ENCODE data around the gene MYH15.

The MYH15 gene

GRCh38 chr3:108510496-108510895 is at the start of gene MYH15:
MYH15 (minus strand) TSS chr3:108510596; CDS start chr3:108510530, 66 bp downstream.
- DNase-seq, result no peak

DNA sequence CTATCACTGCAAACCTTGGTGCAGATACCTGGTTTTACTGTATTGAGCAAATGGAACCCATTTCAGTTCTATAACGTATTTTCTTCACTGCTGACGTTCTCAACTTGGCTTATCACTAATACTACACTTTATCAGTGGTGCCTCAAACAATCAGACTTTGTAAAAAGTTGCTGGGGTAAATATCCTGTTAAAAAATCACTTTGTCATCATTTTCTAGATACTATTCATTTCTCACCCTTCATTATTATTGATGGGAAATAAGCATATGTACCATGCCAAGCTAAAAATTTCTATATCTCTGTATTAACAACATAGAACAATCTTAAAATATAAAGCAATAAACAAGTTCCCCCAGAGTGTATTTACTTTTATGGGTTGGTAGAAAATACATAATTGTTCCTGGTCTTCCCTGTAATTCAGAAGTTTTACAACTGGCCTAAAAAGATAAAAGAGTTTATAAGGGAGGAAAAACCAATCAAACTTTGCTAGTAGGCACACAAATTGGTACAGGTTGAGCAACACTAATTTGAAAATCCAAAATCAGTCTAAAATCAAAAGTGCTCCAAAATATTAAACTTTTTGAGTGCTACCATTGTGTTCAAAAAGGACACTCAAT is 45.7 kb upstream of the MYH15 start:
- no peak for DNase-seq

GRCh38 chr3:108554913-108555571 is 44.6 kb upstream of the MYH15 start:
- no peak for DNase-seq

DNA sequence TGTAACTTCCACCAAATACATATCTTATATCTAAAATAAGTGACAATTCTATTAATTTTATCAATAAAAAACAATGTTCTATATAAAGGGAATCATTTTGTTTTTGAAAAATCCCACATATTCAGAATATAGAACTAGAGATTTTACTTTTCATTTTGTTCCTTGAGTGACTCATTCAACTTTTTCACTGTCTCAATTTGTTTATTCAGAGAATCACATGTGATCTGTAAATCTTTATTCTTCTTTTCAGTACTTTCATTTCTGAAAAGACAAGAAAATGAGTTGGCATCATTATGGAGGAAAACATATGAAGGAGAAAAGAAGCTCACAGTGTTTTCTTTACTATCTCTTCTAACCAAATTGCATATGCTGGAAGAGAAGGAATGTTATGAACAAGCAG is 43.8 kb upstream of the MYH15 start:
- DNase-seq, result no peak

DNA sequence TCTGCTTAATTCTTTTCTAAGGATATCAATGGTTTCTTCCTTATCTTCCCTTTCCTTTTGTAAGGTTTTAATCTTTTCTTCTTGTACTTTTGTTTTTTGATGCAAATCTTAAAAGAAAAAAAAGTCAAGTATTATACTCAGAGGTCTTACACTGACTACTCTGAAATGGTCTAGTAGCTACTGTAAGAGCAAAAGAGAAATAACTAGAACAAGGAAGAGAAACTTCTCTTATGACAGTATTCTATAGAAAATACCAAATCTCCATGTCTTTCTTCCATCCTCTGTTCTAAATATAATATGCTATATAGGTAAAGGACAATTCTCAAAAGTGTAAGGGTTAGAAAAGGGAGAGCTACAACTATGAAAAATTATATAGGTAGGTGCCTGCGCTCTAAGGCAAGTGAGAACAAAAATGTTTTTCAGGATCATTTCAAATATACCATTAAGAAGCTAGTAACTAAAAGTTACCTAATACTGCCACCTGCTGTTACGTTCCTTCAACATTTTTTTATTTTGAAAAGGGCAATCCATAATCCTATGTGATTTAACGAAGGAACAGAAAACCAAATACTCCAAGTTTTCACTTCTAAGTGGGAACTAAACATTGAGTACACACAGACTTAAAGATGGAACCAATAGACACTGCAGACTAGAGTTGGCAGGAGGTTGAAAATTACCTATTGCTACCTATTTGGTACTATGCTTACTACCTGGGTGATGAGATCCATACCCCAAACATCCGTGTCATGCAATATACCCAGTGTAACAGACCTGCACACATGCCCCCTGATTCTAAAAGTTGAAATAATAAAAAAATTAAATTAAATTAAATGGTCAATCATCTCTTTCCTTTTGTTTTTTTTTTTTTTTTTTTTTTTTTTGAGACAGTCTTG is 42.1 kb upstream of the MYH15 start:
- peak; percentile 4 for DNase-seq

GRCh38 chr3:108548886-108549285 is 38.5 kb upstream of the MYH15 start:
- no peak for DNase-seq

- no peak for DNase-seq
These were observed 37.9 kb upstream of the MYH15 start for GRCh38 chr3:108548304-108548703.

DNA sequence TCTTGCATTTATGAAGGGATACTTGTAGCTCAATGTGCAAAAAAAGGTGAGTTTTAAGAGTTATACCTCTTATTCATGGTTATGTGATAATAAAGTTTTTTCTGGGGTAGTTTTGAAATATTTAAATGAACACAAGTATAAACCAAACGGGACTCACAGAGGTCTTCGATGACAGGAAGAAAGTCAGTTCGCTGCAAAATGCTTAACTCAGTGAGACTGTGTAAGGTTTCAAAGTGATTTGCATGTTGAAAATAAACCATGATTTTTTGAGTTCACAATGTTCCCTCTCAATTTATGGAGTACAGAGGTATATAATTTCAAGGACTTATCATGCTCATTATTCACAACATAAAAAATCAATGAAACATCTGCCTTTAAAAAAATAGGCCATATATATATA is 36.3 kb upstream of the MYH15 start:
- DNase-seq, result no peak

- DNase-seq, result no peak
These were observed 35.9 kb upstream of the MYH15 start for GRCh38 chr3:108546247-108546646.

DNA sequence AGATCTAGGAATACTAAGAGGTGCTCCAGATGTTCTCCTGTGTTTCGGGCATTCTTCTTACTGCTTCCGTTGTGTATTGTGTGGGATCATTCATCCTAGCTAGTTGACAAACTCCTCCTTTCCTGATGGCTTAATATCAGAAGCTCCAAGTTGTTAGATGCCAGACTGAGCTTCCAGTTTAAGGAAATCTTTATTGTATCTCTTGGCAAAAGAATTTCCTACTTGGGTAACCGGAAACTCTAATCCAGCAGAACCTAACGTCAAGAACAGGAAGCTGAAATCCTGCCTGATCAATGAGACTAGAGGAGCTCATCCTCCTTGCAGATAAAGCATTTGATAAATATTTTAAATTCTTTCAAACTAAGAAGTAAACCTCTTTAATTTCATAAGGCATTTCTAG is 27.7 kb upstream of the MYH15 start:
- DNase-seq, result no peak

GRCh38 chr3:108528459-108529252 is 18.3 kb upstream of the MYH15 start:
- no peak for DNase-seq

- DNase-seq, result no peak
These were observed 17.4 kb upstream of the MYH15 start for GRCh38 chr3:108527817-108528216.

GRCh38 chr3:108527109-108527508 is 16.7 kb upstream of the MYH15 start:
- DNase-seq, result no peak

DNA sequence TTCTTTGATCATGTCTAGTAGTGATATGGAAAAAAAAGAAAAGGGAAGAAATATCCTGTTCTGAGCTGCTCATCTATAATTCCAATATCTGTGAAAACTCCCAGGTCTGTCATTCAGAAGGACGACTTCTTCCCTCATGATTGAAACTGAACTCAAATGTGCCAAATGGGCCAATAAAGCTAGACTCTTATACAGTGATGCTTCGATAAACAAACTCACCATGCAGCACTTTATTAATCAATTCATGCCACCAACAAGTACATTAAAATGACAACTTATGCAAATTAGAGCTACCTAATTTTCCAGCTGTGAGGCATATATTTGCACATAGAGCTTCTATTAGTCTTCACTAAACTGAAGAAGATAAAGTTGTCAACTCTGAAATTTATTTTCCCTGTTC is 15.6 kb upstream of the MYH15 start:
- DNase-seq, result no peak

DNA sequence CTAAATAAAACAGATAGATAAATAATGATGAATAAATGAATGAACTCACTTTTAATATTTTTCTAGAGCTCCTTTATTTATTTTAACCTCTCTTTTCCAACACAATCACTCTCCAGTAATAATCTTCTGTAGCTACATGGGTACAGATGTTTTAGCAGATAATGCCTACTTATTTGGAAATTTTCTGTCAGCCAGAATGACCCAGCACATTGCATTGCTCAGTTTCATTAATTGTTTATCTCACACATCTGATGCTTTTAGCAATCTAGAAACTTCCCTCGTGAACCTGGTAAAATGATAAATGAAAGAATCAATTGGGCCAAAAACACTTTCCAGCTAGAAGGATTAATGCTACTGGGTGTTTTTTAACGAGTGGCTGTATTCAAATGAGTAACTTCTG is 14.9 kb upstream of the MYH15 start:
- no peak for DNase-seq

DNA sequence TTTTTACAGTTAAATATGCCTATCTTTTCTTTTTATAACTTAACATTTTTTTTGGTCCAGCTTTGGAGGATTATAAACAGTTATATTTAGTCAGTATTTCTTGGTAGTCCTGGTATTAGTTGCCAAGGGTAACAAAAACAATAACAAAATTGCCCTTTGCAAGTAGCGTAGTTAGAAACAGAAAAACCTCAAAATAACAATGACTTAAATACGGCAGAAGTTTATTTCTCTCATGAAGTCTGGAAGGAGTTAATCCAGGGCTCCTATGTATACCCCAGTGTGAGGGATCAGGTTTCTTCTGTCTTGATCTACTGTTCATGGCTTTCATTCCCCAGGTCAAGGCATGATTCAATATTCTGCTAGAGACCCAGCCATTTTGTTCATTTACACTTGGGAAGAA is 14.1 kb upstream of the MYH15 start:
- no peak for DNase-seq

DNA sequence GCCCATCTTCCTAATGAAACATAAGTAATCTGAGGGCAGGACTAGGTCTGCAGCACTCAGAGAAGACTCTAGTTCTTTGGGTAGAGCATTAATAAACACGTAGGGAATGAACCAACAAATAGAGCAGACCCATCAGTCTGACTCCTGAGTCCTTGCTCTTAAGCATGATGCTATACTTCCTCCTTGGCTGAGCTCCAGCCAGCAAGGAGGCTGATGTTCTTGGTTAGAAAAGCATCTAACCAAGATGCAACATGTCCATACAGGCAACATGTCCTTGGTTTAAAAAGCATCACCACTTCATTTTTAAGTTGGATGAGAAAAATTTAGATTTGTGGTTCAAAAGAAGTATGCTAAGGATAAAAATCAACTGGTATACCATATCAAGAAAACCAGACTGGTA is 8.5 kb upstream of the MYH15 start:
- no peak for DNase-seq

- no peak for DNase-seq
These were observed 6.5 kb upstream of the MYH15 start for GRCh38 chr3:108516881-108517280.

DNA sequence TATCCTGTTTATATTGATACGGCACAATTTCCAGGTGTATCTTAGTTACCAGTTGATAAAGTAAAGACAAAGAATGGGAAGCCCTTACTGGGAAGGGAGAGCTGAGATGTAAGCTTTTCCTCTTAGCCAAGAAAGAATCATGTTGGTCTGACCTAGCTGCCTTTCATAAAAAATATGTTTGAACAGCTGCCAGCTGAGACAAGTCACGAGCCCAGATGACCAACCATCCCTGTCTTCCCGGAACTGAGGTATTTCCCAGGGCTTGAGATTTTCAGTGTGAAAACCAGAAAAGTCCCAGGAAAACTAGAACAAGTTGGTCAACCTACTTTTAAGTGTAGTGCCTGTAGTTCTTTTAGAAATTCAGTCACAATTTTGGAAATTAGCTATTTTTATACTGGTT is 3.6 kb upstream of the MYH15 start:
- DNase-seq, result no peak

DNA sequence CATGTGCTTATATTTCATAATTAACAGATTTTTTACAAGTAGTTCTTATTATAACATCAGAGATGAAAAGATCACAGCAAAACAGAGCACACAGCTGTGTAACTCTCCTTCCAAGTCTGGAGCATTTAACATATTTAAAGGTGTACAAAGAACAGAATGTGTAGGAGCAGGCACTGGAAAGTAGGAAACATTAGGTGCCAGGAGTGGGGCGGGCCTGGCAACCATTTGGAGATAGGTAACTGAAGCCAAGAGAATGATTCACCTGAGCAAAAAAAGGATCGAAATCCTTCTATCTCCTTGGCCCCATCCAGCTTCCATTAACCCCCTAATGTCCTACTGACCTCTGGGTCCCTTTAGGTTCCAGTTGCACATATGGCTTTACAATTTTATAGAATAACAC is 2.3 kb upstream of the MYH15 start:
- DNase-seq, result no peak

GRCh38 chr3:108511490-108511889 is 1.1 kb upstream of the MYH15 start:
- no peak for DNase-seq

- no peak for DNase-seq
These were observed 659 bp upstream of the MYH15 start for GRCh38 chr3:108511055-108511454.

DNA sequence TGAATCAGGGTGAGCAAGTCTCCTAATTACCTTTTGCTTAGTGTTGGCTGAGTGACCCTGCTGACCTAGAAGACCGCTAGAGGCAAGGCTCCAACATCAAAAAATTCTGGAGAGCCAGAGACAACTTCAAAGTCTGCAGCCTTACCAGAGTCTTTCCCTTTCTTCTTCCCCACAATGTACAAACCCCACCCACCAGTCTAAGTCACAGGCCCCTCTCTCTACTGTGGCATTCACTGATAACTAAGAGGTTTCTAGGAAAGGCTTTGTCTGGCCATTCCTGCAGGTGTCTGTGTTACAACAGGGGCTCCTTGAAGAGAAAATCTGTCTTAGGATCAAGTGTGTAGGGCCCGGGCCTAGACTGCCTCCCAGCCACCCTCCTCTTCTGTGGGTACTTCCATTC is 525 bp downstream of the MYH15 start:
- no peak for DNase-seq

All from CD4-positive, alpha-beta T cell treated with Interleukin-17A for 4 hours (primary cell).